ENCODE data around the gene AIF1L.
A peak's percentile ranks its signal among the peaks of the same experiment; 100 is the strongest.

The AIF1L gene

GRCh38 chr9:131122158-131122557 lies 25.8 kb downstream of the AIF1L start:
- no peak for TF ChIP-seq CTCF (IDR thresholded peaks at IDR 0.05; ENCODE audit: insufficient read depth, low read depth, low read length, missing control alignments)
- H3K4me3 ChIP-seq (ENCODE audit: low read length), result no peak overlapping the region
- no peak for DNase-seq (ENCODE audit: low read depth)

GRCh38 chr9:131125038-131125287 lies 28.6 kb downstream of the AIF1L start:
- DNase-seq (ENCODE audit: low read depth), result no peak
- TF ChIP-seq CTCF (IDR thresholded peaks at IDR 0.05; ENCODE audit: insufficient read depth, low read depth, low read length, missing control alignments), result no peak
- peak overlapping the region; percentile 92 for H3K4me3 ChIP-seq (ENCODE audit: low read length)

- peak within 1 kb of the TSS; percentile 92 for H3K4me3 ChIP-seq (ENCODE audit: low read length)
- no peak for TF ChIP-seq CTCF (IDR thresholded peaks at IDR 0.05; ENCODE audit: insufficient read depth, low read depth, low read length, missing control alignments)
- peak; percentile 99 for DNase-seq (ENCODE audit: low read depth)
Observed at GRCh38 chr9:131125288-131126058, 29.1 kb downstream of the AIF1L start, which contains the start of gene NUP214. TSS of gene NUP214 (plus strand) at chr9:131125586. CDS start at chr9:131125705, 119 bp downstream.

- H3K4me3 ChIP-seq (ENCODE audit: low read length), result peak overlapping the region; percentile 92
- no peak for DNase-seq (ENCODE audit: low read depth)
- no peak for TF ChIP-seq CTCF (IDR thresholded peaks at IDR 0.05; ENCODE audit: insufficient read depth, low read depth, low read length, missing control alignments)
Observed at GRCh38 chr9:131126059-131126426, 29.7 kb downstream of the AIF1L start.

- no peak overlapping the region for H3K4me3 ChIP-seq (ENCODE audit: low read length)
- DNase-seq (ENCODE audit: low read depth), result no peak
- no peak for TF ChIP-seq CTCF (IDR thresholded peaks at IDR 0.05; ENCODE audit: insufficient read depth, low read depth, low read length, missing control alignments)
Observed at GRCh38 chr9:131129183-131129582, 32.9 kb downstream of the AIF1L start.

GRCh38 chr9:131138676-131139075 lies 42.3 kb downstream of the AIF1L start:
- DNase-seq (ENCODE audit: low read depth), result no peak
- TF ChIP-seq CTCF (IDR thresholded peaks at IDR 0.05; ENCODE audit: insufficient read depth, low read depth, low read length, missing control alignments), result no peak
- no peak overlapping the region for H3K4me3 ChIP-seq (ENCODE audit: low read length)

GRCh38 chr9:131140112-131140511 lies 43.8 kb downstream of the AIF1L start:
- TF ChIP-seq CTCF (IDR thresholded peaks at IDR 0.05; ENCODE audit: insufficient read depth, low read depth, low read length, missing control alignments), result no peak
- H3K4me3 ChIP-seq (ENCODE audit: low read length), result no peak overlapping the region
- DNase-seq (ENCODE audit: low read depth), result no peak

All from epithelial cell of esophagus (primary cell).